Measurements from ENCODE around the gene CCDC200. TPM values are rescaled to one million over a fixed set of nuclear protein-coding genes. Genes with fewer than 3 reads are reported as not detected.
"Not testable (repeated sequence)": the region's sequence is repeated elsewhere in the genome, so short reads cannot be mapped to it uniquely, and the experiment has no call there.

Gene CCDC200
- total and polyA plus RNA-seq, 2 donors from 2014 or later, result not detected

DNA sequence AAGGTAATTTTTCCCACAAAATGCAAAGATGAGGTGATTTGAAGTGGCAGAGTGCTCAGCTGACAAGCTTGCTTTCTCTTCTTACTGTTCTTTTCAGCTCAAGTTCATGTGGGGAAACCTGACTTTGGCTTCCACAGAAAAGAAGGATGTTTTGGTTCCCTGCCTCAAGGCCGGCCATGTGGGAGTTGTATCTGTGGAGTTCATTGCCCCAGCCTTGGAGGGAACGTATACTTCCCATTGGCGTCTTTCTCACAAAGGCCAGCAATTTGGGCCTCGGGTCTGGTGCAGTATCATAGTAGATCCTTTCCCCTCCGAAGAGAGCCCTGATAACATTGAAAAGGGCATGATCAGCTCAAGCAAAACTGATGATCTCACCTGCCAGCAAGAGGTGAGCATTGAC, 35.2 kb downstream of the CCDC200 start:
- Histone ChIP-seq H3K9ac (ENCODE audit: low read length in 3 of 3) (no peak overlapping the region), H3K9me3 (ENCODE audit: control insufficient read depth in 2 of 3, insufficient read depth in 1 of 3, low read length in 3 of 3) (no peaks in the 10 kb centered on the region), H3K27me3 (ENCODE audit: control insufficient read depth, insufficient read depth, low read length) (no peaks in the 10 kb centered on the region), H3K36me3 (ENCODE audit: control insufficient read depth in 2 of 3, insufficient read depth in 3 of 3, low read length in 3 of 3) (peaks cover 35 to 82% (median 63%) of the 10 kb centered on the region in 3 donors), H3K27ac (ENCODE audit: low read depth in 2 of 2, low read length in 2 of 2) (no peak overlapping the region), H3K4me3 (ENCODE audit: low read length in 3 of 3) (no peak overlapping the region), H3K4me1 (ENCODE audit: control insufficient read depth in 2 of 3, insufficient read depth in 2 of 3, low read depth in 1 of 3, low read length in 3 of 3) (no peaks in the 10 kb centered on the region)
- DNase-seq, result no peak
- FAIRE-seq, result no peak
- intact Hi-C loops (cut with DNase I), result no loop called here
- TF ChIP-seq, protein P1, sequence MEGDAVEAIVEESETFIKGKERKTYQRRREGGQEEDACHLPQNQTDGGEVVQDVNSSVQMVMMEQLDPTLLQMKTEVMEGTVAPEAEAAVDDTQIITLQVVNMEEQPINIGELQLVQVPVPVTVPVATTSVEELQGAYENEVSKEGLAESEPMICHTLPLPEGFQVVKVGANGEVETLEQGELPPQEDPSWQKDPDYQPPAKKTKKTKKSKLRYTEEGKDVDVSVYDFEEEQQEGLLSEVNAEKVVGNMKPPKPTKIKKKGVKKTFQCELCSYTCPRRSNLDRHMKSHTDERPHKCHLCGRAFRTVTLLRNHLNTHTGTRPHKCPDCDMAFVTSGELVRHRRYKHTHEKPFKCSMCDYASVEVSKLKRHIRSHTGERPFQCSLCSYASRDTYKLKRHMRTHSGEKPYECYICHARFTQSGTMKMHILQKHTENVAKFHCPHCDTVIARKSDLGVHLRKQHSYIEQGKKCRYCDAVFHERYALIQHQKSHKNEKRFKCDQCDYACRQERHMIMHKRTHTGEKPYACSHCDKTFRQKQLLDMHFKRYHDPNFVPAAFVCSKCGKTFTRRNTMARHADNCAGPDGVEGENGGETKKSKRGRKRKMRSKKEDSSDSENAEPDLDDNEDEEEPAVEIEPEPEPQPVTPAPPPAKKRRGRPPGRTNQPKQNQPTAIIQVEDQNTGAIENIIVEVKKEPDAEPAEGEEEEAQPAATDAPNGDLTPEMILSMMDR (IDR thresholded peaks at IDR 0.05; ENCODE audit: borderline replicate concordance, extremely low read depth, insufficient read depth), result no peak

DNA sequence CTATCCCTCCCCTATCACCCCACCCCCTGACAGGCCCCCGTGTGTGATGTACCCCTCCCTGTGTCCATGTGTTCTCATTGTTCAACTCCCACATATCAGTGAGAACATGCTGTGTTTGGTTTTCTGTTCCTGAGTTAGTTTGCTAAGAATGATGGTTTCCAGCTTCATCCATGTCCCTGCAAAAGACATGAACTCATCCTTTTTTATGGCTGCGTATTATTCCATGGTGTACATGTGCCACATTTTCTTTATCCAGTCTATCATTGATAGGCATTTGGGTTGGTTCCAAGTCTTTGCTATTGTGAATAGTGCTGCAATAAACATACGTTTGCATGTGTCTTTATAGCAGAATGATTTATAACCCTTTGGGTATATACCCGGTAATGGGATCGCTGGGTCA, 41.8 kb downstream of the CCDC200 start:
- H3K9ac ChIP-seq (ENCODE audit: low read length in 3 of 3); FAIRE-seq; H3K4me3 ChIP-seq (ENCODE audit: low read length in 3 of 3); DNase-seq; intact Hi-C loops (cut with DNase I); H3K4me1 ChIP-seq (ENCODE audit: control insufficient read depth in 2 of 3, insufficient read depth in 2 of 3, low read depth in 1 of 3, low read length in 3 of 3); H3K27me3 ChIP-seq (ENCODE audit: control insufficient read depth, insufficient read depth, low read length); H3K9me3 ChIP-seq (ENCODE audit: control insufficient read depth in 2 of 3, insufficient read depth in 1 of 3, low read length in 3 of 3); H3K27ac ChIP-seq (ENCODE audit: low read depth in 2 of 2, low read length in 2 of 2): not testable (repeated sequence)
- peaks cover 14 to 46% (median 28%) of the 10 kb centered on the region in 3 donors for H3K36me3 ChIP-seq (ENCODE audit: control insufficient read depth in 2 of 3, insufficient read depth in 3 of 3, low read length in 3 of 3)

DNA sequence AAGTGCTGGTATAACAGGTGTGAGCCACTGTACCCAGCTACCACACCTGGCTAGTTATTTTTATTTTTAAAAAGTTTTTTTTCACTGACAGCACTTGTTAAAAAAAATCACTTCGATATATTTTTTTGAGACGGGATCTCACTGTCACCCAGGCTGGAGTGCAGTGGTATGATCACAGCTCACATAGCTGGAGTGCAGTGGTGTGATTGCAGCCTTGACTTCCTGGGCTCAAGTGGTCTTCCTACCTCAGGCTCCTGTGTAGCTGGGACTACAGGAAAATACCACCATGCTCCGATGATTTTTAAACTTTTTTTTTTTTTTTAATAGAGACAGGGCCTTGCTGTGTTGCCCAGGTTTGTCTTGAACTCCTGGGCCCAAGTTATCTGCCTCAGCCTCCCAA, 44.5 kb downstream of the CCDC200 start:
- TF ChIP-seq, protein P1 (IDR thresholded peaks at IDR 0.05; ENCODE audit: borderline replicate concordance, extremely low read depth, insufficient read depth), result no peak
- Histone ChIP-seq H3K4me3 (ENCODE audit: low read length in 3 of 3) (no peak overlapping the region), H3K27me3 (ENCODE audit: control insufficient read depth, insufficient read depth, low read length) (no peaks in the 10 kb centered on the region), H3K27ac (ENCODE audit: low read depth in 2 of 2, low read length in 2 of 2) (no peak overlapping the region), H3K9me3 (ENCODE audit: control insufficient read depth in 2 of 3, insufficient read depth in 1 of 3, low read length in 3 of 3) (no peaks in the 10 kb centered on the region), H3K36me3 (ENCODE audit: control insufficient read depth in 2 of 3, insufficient read depth in 3 of 3, low read length in 3 of 3) (peaks cover 8 to 37% (median 15%) of the 10 kb centered on the region in 3 donors), H3K4me1 (ENCODE audit: control insufficient read depth in 2 of 3, insufficient read depth in 2 of 3, low read depth in 1 of 3, low read length in 3 of 3) (peaks cover 0 to 3% (median 0%) of the 10 kb centered on the region in 3 donors), H3K9ac (ENCODE audit: low read length in 3 of 3) (no peak overlapping the region)
- DNase-seq (peak in 1 of 5 donors; percentile 1), FAIRE-seq (no peak)
- intact Hi-C loops (cut with DNase I), result no loop called here

DNA sequence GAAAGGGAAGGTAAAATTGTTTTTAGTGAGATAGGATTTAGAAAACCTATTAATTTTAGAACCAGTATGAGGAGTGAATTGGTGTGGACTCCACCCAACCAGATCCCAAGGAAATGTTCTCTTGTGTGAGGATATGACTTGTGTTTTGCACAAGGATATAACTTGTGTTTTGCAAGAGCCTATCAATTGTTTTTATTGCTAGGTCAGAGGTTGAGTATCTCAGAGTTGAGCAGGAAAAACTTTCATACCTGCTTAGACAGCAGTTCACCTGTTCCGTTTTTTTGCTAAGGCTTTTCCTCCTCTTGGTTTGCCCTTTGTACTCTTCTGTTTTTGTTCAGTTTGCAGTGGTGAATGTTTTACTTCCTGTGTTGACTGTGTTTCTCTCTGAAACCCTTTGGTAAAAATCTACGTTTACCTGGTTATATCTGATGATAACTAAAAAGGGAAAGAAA, 52.3 kb downstream of the CCDC200 start:
- intact Hi-C loops (cut with DNase I), result no loop called here
- peak overlapping the region in 1 of 2 donors; percentile 37 for H3K27ac ChIP-seq (ENCODE audit: low read depth in 2 of 2, low read length in 2 of 2)
- no peaks in the 10 kb centered on the region for H3K27me3 ChIP-seq (ENCODE audit: control insufficient read depth, insufficient read depth, low read length)
- H3K9me3 ChIP-seq (ENCODE audit: control insufficient read depth in 2 of 3, insufficient read depth in 1 of 3, low read length in 3 of 3), result no peaks in the 10 kb centered on the region
- no peak overlapping the region for H3K4me3 ChIP-seq (ENCODE audit: low read length in 3 of 3)
- peaks cover 8 to 30% (median 19%) of the 10 kb centered on the region in 3 donors for H3K36me3 ChIP-seq (ENCODE audit: control insufficient read depth in 2 of 3, insufficient read depth in 3 of 3, low read length in 3 of 3)
- TF ChIP-seq, protein P1 (IDR thresholded peaks at IDR 0.05; ENCODE audit: borderline replicate concordance, extremely low read depth, insufficient read depth), result no peak
- no peak overlapping the region for H3K9ac ChIP-seq (ENCODE audit: low read length in 3 of 3)
- FAIRE-seq, result peak; percentile 60
- peaks cover 0 to 30% (median 26%) of the 10 kb centered on the region in 3 donors for H3K4me1 ChIP-seq (ENCODE audit: control insufficient read depth in 2 of 3, insufficient read depth in 2 of 3, low read depth in 1 of 3, low read length in 3 of 3)
- DNase-seq, result peak in 2 of 5 donors; percentile 5 to 19
